ENCODE measurements around the gene RFPL1.

DNA sequence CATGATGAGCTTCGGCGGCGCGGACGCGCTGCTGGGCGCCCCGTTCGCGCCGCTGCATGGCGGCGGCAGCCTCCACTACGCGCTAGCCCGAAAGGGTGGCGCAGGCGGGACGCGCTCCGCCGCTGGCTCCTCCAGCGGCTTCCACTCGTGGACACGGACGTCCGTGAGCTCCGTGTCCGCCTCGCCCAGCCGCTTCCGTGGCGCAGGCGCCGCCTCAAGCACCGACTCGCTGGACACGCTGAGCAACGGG, 41.8 kb downstream of the RFPL1 start:
- TF ChIP-seq EZH2 (IDR thresholded peaks at IDR 0.05; ENCODE audit: borderline replicate concordance) (peak; percentile 96), EZH2phosphoT487 (IDR thresholded peaks at IDR 0.05; ENCODE audit: low read depth, severe bottlenecking, unreplicated experiment) (no peak)
- TF ChIP-seq, protein P1, sequence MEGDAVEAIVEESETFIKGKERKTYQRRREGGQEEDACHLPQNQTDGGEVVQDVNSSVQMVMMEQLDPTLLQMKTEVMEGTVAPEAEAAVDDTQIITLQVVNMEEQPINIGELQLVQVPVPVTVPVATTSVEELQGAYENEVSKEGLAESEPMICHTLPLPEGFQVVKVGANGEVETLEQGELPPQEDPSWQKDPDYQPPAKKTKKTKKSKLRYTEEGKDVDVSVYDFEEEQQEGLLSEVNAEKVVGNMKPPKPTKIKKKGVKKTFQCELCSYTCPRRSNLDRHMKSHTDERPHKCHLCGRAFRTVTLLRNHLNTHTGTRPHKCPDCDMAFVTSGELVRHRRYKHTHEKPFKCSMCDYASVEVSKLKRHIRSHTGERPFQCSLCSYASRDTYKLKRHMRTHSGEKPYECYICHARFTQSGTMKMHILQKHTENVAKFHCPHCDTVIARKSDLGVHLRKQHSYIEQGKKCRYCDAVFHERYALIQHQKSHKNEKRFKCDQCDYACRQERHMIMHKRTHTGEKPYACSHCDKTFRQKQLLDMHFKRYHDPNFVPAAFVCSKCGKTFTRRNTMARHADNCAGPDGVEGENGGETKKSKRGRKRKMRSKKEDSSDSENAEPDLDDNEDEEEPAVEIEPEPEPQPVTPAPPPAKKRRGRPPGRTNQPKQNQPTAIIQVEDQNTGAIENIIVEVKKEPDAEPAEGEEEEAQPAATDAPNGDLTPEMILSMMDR (IDR thresholded peaks at IDR 0.05; ENCODE audit: poor library complexity), result no peak
